A549 (cell line): ENCODE data around the gene PNMA6F. TPM values are rescaled to one million over a fixed set of nuclear protein-coding genes. Genes with fewer than 3 reads are reported as not detected.
A peak's percentile ranks its signal among the peaks of the same experiment; 100 is the strongest.

Experiments
- ATAC-seq, 2 experiments: fragments of 200-7000 bp in 1 of 2; fragments of >200 bp in 1 of 2; cut with Nextera tagmentation in 1 of 2; cut with Tn5 transposase in 1 of 2; 3 replicates each; pipeline versions ENCODE4 v1.8.0 to v1.9.1; 2018 to 2020; ENCODE audit warnings: mild to moderate bottlenecking in 1 of 2, moderate library complexity in 1 of 2
- CTCF ChIA-PET: fragments of 300-600 bp; sonication (Branson Sonifier 250); formaldehyde crosslinking; extraction: SDS; loops from one replicate; lab custom pipeline; 2021; ENCODE audit warnings: antibody characterized with exemption, inconsistent platforms; lab: Yijun Ruan, JAX
- POLR2A ChIA-PET: fragments of 350-600 bp; formaldehyde crosslinking; extraction: SDS; loops from one replicate; lab custom pipeline; 2021; ENCODE audit warnings: antibody characterized with exemption, inconsistent platforms; lab: Yijun Ruan, JAX
- DNase-seq, 2 experiments: peaks; one replicate each; pipeline versions ENCODE4 v3.0.0 to v3.0.0-alpha.2; 2011 to 2016; ENCODE audit warnings: low read depth in 1 of 2, low spot score in 1 of 2
- FAIRE-seq: peaks from 2 replicates; lab custom pipeline; 2011; peaks lifted over from hg19 to GRCh38; lab: Jason Lieb, UNC
- H3K27ac ChIP-seq, 2 experiments: fragments of >200 bp; sonication (Bioruptor Twin); formaldehyde crosslinking; 3 replicates each; pipeline ENCODE4 v1.5.1; 2016 to 2017
- H3K4me1 ChIP-seq: fragments of >200 bp; sonication (Bioruptor Twin); formaldehyde crosslinking; 3 replicates; pipeline ENCODE4 v1.6.1; 2016
- H3K4me2 ChIP-seq: fragments of >200 bp; sonication (Bioruptor Twin); formaldehyde crosslinking; 3 replicates; pipeline ENCODE4 v1.6.1; 2016
- H3K4me3 ChIP-seq: fragments of >200 bp; sonication (Bioruptor Twin); formaldehyde crosslinking; 3 replicates; pipeline ENCODE4 v1.5.1; 2016
- H3K9me3 ChIP-seq: fragments of >200 bp; sonication (Bioruptor Twin); formaldehyde crosslinking; 3 replicates; pipeline ENCODE4 v1.6.1; 2016
- BHLHE40 ChIP-seq: IDR thresholded peaks from 2 replicates; pipeline ENCODE4 v1.6.1; 2012; ENCODE audit warnings: low read depth, low read length, inconsistent platforms
- CBX2 ChIP-seq: fragments of 200-600 bp; sonication (generic); IDR thresholded peaks from 2 replicates; pipeline ENCODE4 v1.6.1; 2016; ENCODE audit warnings: low read depth, mild to moderate bottlenecking, borderline replicate concordance
- CHD2 ChIP-seq: fragments of 150-350 bp; IDR thresholded peaks from 2 replicates; pipeline ENCODE4 v1.6.1; 2014; ENCODE audit warnings: low read length; ENCODE audit not compliant: partially characterized antibody
- CHD4 ChIP-seq: fragments of 200-600 bp; sonication (generic); IDR thresholded peaks from 2 replicates; pipeline ENCODE4 v1.6.1; 2016; ENCODE audit warnings: antibody characterized with exemption, mild to moderate bottlenecking, borderline replicate concordance
- E2F6 ChIP-seq: IDR thresholded peaks from 2 replicates; pipeline ENCODE4 v1.6.1; 2012; ENCODE audit warnings: low read depth, borderline replicate concordance
- EHF ChIP-seq: fragments of 250-450 bp; sonication (Bioruptor Pico); IDR thresholded peaks from 2 replicates; pipeline ENCODE4 v1.5.0; 2020; ENCODE audit warnings: mild to moderate bottlenecking
- EHMT2 ChIP-seq: fragments of 200-600 bp; sonication (generic); IDR thresholded peaks from 2 replicates; pipeline ENCODE4 v1.6.1; 2016; ENCODE audit warnings: antibody characterized with exemption, low read depth, mild to moderate bottlenecking, moderate library complexity
- ESRRA ChIP-seq: fragments of 150-350 bp; IDR thresholded peaks from 2 replicates; pipeline ENCODE4 v1.6.1; 2014; ENCODE audit warnings: mild to moderate bottlenecking, low read length, borderline replicate concordance
- FOSL2 ChIP-seq, 2 experiments: fragments of 450-650 bp in 1 of 2; fragments of >200 bp in 1 of 2; sonication (Bioruptor Twin) in 1 of 2; formaldehyde crosslinking; IDR thresholded peaks; 2 replicates each; pipeline versions ENCODE4 v1.5.0 to v1.6.1; 2016 to 2020; ENCODE audit warnings: mild to moderate bottlenecking in 1 of 2, moderate library complexity in 1 of 2
- GATA3 ChIP-seq: IDR thresholded peaks from 2 replicates; pipeline ENCODE4 v1.6.1; 2012; ENCODE audit warnings: borderline replicate concordance
- HES2 ChIP-seq: fragments of >200 bp; sonication (Bioruptor Twin); formaldehyde crosslinking; IDR thresholded peaks from 2 replicates; pipeline ENCODE4 v1.6.1; 2016
- HEYL ChIP-seq: fragments of 250-450 bp; sonication (Bioruptor Pico); IDR thresholded peaks from 2 replicates; pipeline ENCODE4 v1.8.0; 2021; ENCODE audit warnings: mild to moderate bottlenecking, moderate library complexity
- HOXA7 ChIP-seq: fragments of 250-450 bp; sonication (Bioruptor Pico); IDR thresholded peaks from 2 replicates; pipeline ENCODE4 v1.5.0; 2020; ENCODE audit warnings: mild to moderate bottlenecking, moderate library complexity
- HOXB5 ChIP-seq: fragments of 250-450 bp; sonication (Bioruptor Pico); IDR thresholded peaks from 2 replicates; pipeline ENCODE4 v1.5.0; 2020; ENCODE audit warnings: mild to moderate bottlenecking, moderate library complexity
- KDM5A ChIP-seq: fragments of 200-600 bp; sonication (generic); IDR thresholded peaks from 2 replicates; pipeline ENCODE4 v1.6.1; 2016; ENCODE audit warnings: antibody characterized with exemption, mild to moderate bottlenecking
- MAFK ChIP-seq: fragments of 450-650 bp; IDR thresholded peaks from 2 replicates; pipeline ENCODE4 v1.6.1; 2014; ENCODE audit not compliant: partially characterized antibody
- MAX ChIP-seq: IDR thresholded peaks from 2 replicates; pipeline ENCODE4 v1.6.1; 2012
- MAZ ChIP-seq: fragments of 150-350 bp; IDR thresholded peaks from 2 replicates; pipeline ENCODE4 v1.6.1; 2014; ENCODE audit warnings: antibody characterized with exemption, low read depth, low read length, borderline replicate concordance
- NPAS2 ChIP-seq: fragments of 250-450 bp; sonication (Bioruptor Pico); IDR thresholded peaks from 2 replicates; pipeline ENCODE4 v1.8.0; 2022; ENCODE audit warnings: mild to moderate bottlenecking, moderate library complexity, borderline replicate concordance
- RAD21 ChIP-seq, 2 experiments: fragments of >200 bp in 1 of 2; sonication (Bioruptor Twin) in 1 of 2; formaldehyde crosslinking in 1 of 2; IDR thresholded peaks in 1 of 2; conservative IDR thresholded peaks in 1 of 2; 2 replicates in 1 of 2; 3 replicates in 1 of 2; pipeline ENCODE4 v1.6.1; 2012 to 2018; ENCODE audit warnings: inconsistent platforms in 1 of 2
- SMC3 ChIP-seq: fragments of >200 bp; sonication (Bioruptor Twin); formaldehyde crosslinking; IDR thresholded peaks from 3 replicates; pipeline ENCODE4 v1.6.1; 2018; ENCODE audit warnings: inconsistent platforms
- TP53 ChIP-seq: fragments of 250-450 bp; sonication (Bioruptor Pico); IDR thresholded peaks from 2 replicates; pipeline ENCODE4 v1.5.0; 2021; ENCODE audit warnings: mild to moderate bottlenecking, moderate library complexity
- ZFP36 ChIP-seq: fragments of 450-650 bp; IDR thresholded peaks from 2 replicates; pipeline ENCODE4 v1.6.1; 2014; ENCODE audit warnings: borderline replicate concordance; ENCODE audit not compliant: partially characterized antibody
- ZNF302 ChIP-seq: fragments of 250-450 bp; sonication (Bioruptor Pico); IDR thresholded peaks from 2 replicates; pipeline ENCODE4 v1.9.0; 2021; ENCODE audit warnings: inconsistent platforms, mild to moderate bottlenecking, moderate library complexity
- ZSCAN20 ChIP-seq: fragments of 250-450 bp; sonication (Bioruptor Pico); IDR thresholded peaks from 2 replicates; pipeline ENCODE4 v1.8.0; 2022; ENCODE audit warnings: mild to moderate bottlenecking, moderate library complexity
- WGBS: methylation state at CpG from one replicate; pipeline ENCODE4 v1.1.6; 2017; ENCODE audit errors: missing lambda C conversion rate; 5-methylcytosine and 5-hydroxymethylcytosine counted together
- polyA plus RNA-seq, 4 experiments: library from polyadenylated mRNA; depleted of rRNA in 3 of 4; stranded (reverse); fragments of >200 nt; fragmentation: RNase III in 1 of 4; extraction: RNeasy Plus Mini Kit Qiagen cat#74134 plus additional on column Dnase treatment in 1 of 4; gene quantifications; 2 replicates in 3 of 4; 3 replicates in 1 of 4; pipeline ENCODE4 v1.2.3, GENCODE V29; 2011 to 2017
- TF ChIP-seq, protein P1 (sequence below): fragments of 450-650 bp; IDR thresholded peaks from 2 replicates; pipeline ENCODE4 v1.6.1; 2014; ENCODE audit warnings: antibody characterized with exemption
- TF ChIP-seq, protein P2 (sequence below): fragments of 250-450 bp; sonication (Bioruptor Pico); IDR thresholded peaks from 2 replicates; pipeline ENCODE4 v1.5.0; 2020; ENCODE audit warnings: low read depth, mild to moderate bottlenecking, moderate library complexity

The PNMA6F gene
- polyA plus RNA-seq, 2 of the 4 experiments (the other 2 are of a cell fraction): not detected

DNA sequence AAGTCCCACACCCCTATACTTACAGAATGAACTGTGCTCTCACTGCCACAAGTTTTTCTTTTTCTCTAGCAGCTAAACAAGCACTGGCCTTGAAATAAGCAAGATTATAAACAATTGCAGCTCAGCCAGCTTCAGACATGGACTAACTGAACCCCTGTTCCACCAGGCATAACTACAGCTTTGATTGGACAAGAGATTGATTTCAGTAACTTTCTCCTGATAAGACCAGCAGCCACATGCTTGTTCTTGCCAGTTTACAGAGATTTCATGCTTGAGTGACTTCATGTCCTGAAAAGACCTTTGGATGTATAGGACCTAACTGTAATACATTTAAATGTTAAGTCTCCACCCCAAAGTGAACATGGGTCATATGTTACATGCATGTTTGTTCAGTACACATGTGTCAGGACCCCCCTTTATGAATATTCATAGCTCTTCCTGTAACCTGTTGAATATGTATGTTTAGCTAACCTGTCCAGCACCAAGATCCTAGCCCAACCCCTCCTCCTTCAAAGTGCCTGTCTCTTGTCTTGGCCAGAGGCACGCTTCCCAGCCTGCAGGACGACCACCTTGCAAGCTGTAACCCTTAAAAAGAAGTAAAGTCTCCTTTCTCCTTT lies 40.3 kb upstream of the PNMA6F start:
- no peak for ATAC-seq
- Histone ChIP-seq H3K4me2 (no peak overlapping the region), H3K4me3 (no peak overlapping the region), H3K9me3 (no peaks in the 10 kb centered on the region), H3K4me1 (no peaks in the 10 kb centered on the region)
- CTCF ChIA-PET: interaction anchor here (0.7 kb wide), 1 partner anchor 13 kb away, joined by 3 read pairs; no protein-coding TSS in a partner anchor
- WGBS: 6% methylated on average over 2 of the region's 2 CpGs
- TF ChIP-seq NPAS2: no peak
- no peak for TF ChIP-seq SMC3
- TF ChIP-seq HOXA7 (CRISPR knock-in tag): no peak
- no peak for TF ChIP-seq TP53 (CRISPR knock-in tag)
- TF ChIP-seq CHD4: no peak
- no peak for TF ChIP-seq FOSL2 (IDR thresholded peaks at IDR 0.05)
- no peak for TF ChIP-seq FOSL2 (CRISPR knock-in tag; IDR thresholded peaks at IDR 0.05)
- TF ChIP-seq BHLHE40: no peak
- TF ChIP-seq, protein P1, sequence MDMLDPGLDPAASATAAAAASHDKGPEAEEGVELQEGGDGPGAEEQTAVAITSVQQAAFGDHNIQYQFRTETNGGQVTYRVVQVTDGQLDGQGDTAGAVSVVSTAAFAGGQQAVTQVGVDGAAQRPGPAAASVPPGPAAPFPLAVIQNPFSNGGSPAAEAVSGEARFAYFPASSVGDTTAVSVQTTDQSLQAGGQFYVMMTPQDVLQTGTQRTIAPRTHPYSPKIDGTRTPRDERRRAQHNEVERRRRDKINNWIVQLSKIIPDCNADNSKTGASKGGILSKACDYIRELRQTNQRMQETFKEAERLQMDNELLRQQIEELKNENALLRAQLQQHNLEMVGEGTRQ: no peak
- TF ChIP-seq ESRRA: no peak
- TF ChIP-seq HEYL (CRISPR knock-in tag): no peak
- TF ChIP-seq ZSCAN20: no peak
- no peak for TF ChIP-seq EHF (CRISPR knock-in tag)
- TF ChIP-seq MAX: no peak
- TF ChIP-seq, all 56 proteins: peak for 0
- H3K27ac ChIP-seq: no peak overlapping the region
- no peak for DNase-seq
- no peak for FAIRE-seq
- POLR2A ChIA-PET: no interaction called here

GRCh38 chrX:153357877-153358276 lies 36.3 kb upstream of the PNMA6F start:
- ChIA-PET CTCF (no interaction called here), POLR2A (no interaction called here)
- Histone ChIP-seq H3K4me3 (no peak overlapping the region), H3K4me1 (no peaks in the 10 kb centered on the region), H3K27ac (no peak overlapping the region), H3K4me2 (no peak overlapping the region), H3K9me3 (no peaks in the 10 kb centered on the region)
- no peak for FAIRE-seq
- ATAC-seq: no peak
- 43% methylated on average over 1 of the region's 1 CpG for WGBS
- DNase-seq: no peak
- TF ChIP-seq HES2: no peak
- TF ChIP-seq ZFP36: peak; percentile 36

GRCh38 chrX:153353416-153353815 lies 31.8 kb upstream of the PNMA6F start:
- WGBS: 81% methylated on average over 5 of the region's 12 CpGs
- peak in 1 of 2 experiments; percentile 60; a peak in 3 of 6 replicates for ATAC-seq

GRCh38 chrX:153352858-153353257 lies 31.3 kb upstream of the PNMA6F start:
- WGBS: 83% methylated on average over 1 of the region's 3 CpGs
- no peaks in the 10 kb centered on the region for H3K9me3 ChIP-seq
- DNase-seq: no peak
- TF ChIP-seq, protein P2, sequence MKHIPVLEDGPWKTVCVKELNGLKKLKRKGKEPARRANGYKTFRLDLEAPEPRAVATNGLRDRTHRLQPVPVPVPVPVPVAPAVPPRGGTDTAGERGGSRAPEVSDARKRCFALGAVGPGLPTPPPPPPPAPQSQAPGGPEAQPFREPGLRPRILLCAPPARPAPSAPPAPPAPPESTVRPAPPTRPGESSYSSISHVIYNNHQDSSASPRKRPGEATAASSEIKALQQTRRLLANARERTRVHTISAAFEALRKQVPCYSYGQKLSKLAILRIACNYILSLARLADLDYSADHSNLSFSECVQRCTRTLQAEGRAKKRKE (CRISPR knock-in tag): no peak
- no peak for TF ChIP-seq E2F6
- no peak for TF ChIP-seq CHD2
- no peak for TF ChIP-seq ZFP36
- TF ChIP-seq CBX2: no peak
- TF ChIP-seq MAZ: no peak
- TF ChIP-seq ZNF302: no peak
- no peak for TF ChIP-seq HOXB5 (CRISPR knock-in tag)
- TF ChIP-seq MAFK: no peak
- TF ChIP-seq KDM5A: no peak
- no peak for TF ChIP-seq FOSL2 (IDR thresholded peaks at IDR 0.05)
- no peak for TF ChIP-seq FOSL2 (CRISPR knock-in tag; IDR thresholded peaks at IDR 0.05)
- TF ChIP-seq EHMT2: no peak
- TF ChIP-seq RAD21 (conservative IDR thresholded peaks at IDR 0.05 in 1 of 2, IDR thresholded peaks at IDR 0.05 in 1 of 2): no peak
- TF ChIP-seq GATA3: no peak
- TF ChIP-seq, all 56 proteins: peak for 0
- CTCF ChIA-PET: no interaction called here
- H3K4me3 ChIP-seq: no peak overlapping the region
- no peak overlapping the region for H3K4me2 ChIP-seq
- FAIRE-seq: no peak
- no peak overlapping the region for H3K27ac ChIP-seq
- no peak for ATAC-seq
- POLR2A ChIA-PET: no interaction called here
- H3K4me1 ChIP-seq: no peaks in the 10 kb centered on the region

More at GRCh38 chrX:153353416-153353815, 31.8 kb upstream of the PNMA6F start:
- Histone ChIP-seq H3K4me3 (no peak overlapping the region), H3K9me3 (no peaks in the 10 kb centered on the region), H3K27ac (no peak overlapping the region), H3K4me2 (no peak overlapping the region), H3K4me1 (no peaks in the 10 kb centered on the region)
- ChIA-PET CTCF (no interaction called here), POLR2A (no interaction called here)
- FAIRE-seq (no peak), DNase-seq (no peak)
- TF ChIP-seq HOXA7 (CRISPR knock-in tag) (no peak), KDM5A (no peak)
